GM18505 (cell line): ENCODE measurements around the gene CA10.

Experiments
- ATAC-seq: cut with Tn5 transposase; IDR thresholded peaks from one replicate; pipeline ENCODE4 v1.9.1; 2021; ENCODE audit not compliant: unreplicated experiment
- POLR2A ChIP-seq: IDR thresholded peaks from 4 replicates; pipeline ENCODE4 v1.6.1; 2011; ENCODE audit warnings: borderline replicate concordance; ENCODE audit not compliant: insufficient read depth, insufficient read length; ENCODE audit errors: extremely low read depth

CA10 gene

GRCh38 chr17:51743477-51743876, 415.0 kb downstream of the CA10 start:
- no peak for ATAC-seq

GRCh38 chr17:51742571-51742970, 415.9 kb downstream of the CA10 start:
- no peak for ATAC-seq
- TF ChIP-seq POLR2A: no peak

More at GRCh38 chr17:51743477-51743876, 415.0 kb downstream of the CA10 start:
- no peak for TF ChIP-seq POLR2A

GRCh38 chr17:51741458-51741857, 417.1 kb downstream of the CA10 start:
- ATAC-seq: no peak
- no peak for TF ChIP-seq POLR2A

GRCh38 chr17:51740531-51740930, 418.0 kb downstream of the CA10 start:
- no peak for ATAC-seq
- no peak for TF ChIP-seq POLR2A

GRCh38 chr17:51739245-51739886, 419.1 kb downstream of the CA10 start:
- no peak for ATAC-seq
- no peak for TF ChIP-seq POLR2A

GRCh38 chr17:51736356-51736755, 422.2 kb downstream of the CA10 start:
- no peak for ATAC-seq
- no peak for TF ChIP-seq POLR2A

GRCh38 chr17:51734976-51735375, 423.5 kb downstream of the CA10 start:
- TF ChIP-seq POLR2A: no peak
- no peak for ATAC-seq

- ATAC-seq: no peak
- no peak for TF ChIP-seq POLR2A
These were observed 424.1 kb downstream of the CA10 start for GRCh38 chr17:51734462-51734861.

- TF ChIP-seq POLR2A: no peak
- ATAC-seq: no peak
These were observed 425.3 kb downstream of the CA10 start for GRCh38 chr17:51733166-51733565.

GRCh38 chr17:51731941-51732722, 426.4 kb downstream of the CA10 start:
- ATAC-seq: no peak
- TF ChIP-seq POLR2A: no peak

- TF ChIP-seq POLR2A: no peak
- no peak for ATAC-seq
These were observed 428.0 kb downstream of the CA10 start for GRCh38 chr17:51730303-51731050.

- ATAC-seq: no peak
- TF ChIP-seq POLR2A: no peak
These were observed 433.3 kb downstream of the CA10 start for GRCh38 chr17:51725185-51725584.

- TF ChIP-seq POLR2A: no peak
- ATAC-seq: no peak
These were observed 434.4 kb downstream of the CA10 start for GRCh38 chr17:51724043-51724580.
